GM18507 (cell line): ENCODE data around the gene GRIK4.
A peak's percentile ranks its signal among the peaks of the same experiment; 100 is the strongest.

Experiments
- DNase-seq: peaks from one replicate; pipeline ENCODE4 v3.0.0; 2011; ENCODE audit warnings: low read depth; ENCODE audit not compliant: insufficient read length; ENCODE audit errors: extremely low spot score
- FAIRE-seq: peaks from 2 replicates; lab custom pipeline; 2011; peaks lifted over from hg19 to GRCh38; lab: Jason Lieb, UNC

The GRIK4 gene

DNA sequence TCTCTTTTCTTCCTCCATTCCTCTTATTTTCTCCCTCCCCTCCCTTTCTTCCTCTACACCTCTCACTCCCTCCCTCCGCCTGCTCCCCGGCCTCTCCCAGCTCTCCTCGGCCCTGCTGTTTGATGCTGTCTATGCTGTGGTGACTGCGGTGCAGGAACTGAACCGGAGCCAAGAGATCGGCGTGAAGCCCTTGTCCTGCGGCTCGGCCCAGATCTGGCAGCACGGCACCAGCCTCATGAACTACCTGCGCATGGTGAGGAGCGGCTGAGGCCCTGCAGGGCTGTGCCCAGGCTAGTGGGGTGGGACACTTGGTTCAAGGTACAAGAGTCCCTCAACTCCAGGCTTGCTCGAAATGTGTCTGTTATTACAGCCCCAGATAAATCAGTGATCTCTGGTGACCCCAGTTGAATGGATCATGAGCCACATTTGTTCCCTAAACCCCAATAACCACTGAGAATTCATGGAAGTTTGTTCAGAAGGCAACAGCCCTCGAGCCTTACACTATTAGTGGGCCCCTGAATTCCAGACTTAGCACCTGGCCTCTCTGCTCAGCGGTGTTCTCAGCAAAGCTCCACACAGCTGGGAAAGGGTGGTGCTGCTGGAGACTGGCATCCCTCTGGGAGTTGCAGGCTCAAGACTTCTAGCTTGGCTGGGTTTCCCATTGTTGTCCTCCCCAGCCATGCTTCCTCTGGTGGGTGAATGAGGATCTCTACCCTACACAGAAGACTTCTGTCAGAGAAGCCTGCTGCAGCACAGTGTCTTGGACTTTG is 362.6 kb downstream of the GRIK4 start:
- no peak for FAIRE-seq
- no peak for DNase-seq

DNA sequence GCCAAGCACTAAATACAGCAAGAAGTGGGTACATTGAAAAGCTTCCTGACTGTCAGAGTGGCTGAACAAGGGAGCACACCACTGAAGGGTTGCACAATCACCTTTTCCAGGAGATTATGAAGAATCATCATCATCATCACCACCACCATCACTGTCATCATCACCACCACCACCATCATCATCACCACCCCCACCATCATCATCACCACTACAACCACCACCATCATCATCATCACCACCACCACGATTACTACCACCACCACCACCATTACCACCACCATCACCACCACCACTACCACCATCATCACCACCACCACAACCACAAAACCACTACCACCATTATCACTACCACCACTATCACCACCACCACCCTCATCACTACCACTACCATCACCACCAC is 364.4 kb downstream of the GRIK4 start:
- FAIRE-seq, result no peak
- no peak for DNase-seq

DNA sequence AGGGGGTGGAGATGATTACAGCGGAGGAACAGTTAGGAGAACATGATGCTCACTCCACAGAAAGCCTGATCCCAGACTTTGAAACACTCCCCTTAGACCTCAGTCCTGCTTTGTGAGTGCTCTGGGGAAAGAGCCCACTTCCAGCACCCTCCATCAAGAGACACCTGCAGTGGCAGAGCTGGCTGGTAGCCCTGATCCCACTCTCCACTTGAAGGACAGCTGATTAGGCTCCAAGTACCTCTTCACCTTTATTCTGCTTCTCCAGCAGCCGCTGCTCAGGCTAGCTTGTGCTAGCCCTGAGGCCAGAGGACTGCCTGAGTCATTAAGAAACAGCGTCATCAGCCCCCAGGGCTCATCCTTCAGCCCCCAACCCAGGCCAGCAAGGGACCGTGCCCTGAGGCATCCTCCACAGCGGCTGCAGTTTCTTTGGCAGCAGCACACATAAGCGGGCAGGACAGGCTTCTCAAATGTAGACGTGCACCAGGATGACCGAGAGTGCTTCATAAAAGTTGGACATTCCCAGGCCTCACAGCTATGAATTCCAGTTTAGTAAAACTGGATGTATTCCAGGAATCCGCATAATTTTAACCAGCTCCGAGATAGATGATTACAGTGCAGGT is 366.3 kb downstream of the GRIK4 start:
- DNase-seq (no peak), FAIRE-seq (no peak)

DNA sequence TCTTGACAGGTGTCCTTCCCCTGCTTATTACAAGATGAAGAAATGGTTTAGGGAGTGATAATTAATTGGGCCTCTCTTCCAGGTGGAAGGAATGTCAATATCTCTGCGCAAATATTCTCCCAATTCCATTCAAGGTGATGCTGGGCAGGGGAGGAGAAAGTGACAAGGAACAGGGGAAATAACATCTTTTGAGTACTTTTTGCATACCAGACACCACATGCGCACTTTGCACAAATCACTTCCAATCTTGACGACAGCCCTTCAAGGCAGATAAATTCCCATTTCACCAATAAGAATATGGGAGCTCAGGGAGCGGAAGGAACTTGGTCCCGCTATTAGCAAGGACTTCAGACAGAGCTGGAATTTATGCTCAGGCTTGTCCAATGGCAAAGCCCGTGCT is 367.2 kb downstream of the GRIK4 start:
- DNase-seq (no peak), FAIRE-seq (no peak)

DNA sequence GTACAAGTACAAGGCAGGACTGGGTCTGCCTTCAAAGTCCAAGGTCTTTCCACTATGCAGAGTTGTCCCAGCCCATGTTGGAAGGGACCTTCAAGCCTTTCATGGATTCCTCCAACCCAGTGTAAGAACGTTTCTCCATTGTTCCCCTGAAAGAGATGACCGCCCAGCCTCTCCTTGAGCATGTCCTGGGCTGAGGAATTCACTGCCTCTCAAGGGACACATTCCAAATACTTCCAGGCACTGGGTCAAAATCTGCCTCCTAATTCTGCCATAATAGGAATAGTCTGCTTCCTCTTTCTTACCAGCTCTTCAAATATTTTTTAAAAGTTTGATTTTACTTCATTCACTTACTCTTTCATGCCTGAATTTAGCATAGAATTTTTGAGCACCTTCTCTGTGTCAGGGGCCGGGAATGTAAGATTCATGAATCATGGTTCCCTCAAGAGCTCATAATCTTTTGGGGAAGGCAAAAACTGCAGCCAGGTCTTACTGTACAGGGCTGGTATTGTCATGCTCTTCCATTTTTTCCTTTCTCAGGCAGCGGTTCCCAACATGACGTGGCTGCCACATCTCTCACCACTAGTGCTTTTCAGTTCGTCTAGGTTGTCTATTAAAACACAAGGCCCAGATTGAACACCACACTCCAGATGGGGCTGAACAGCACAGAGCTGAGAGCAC is 369.1 kb downstream of the GRIK4 start:
- no peak for DNase-seq
- no peak for FAIRE-seq

DNA sequence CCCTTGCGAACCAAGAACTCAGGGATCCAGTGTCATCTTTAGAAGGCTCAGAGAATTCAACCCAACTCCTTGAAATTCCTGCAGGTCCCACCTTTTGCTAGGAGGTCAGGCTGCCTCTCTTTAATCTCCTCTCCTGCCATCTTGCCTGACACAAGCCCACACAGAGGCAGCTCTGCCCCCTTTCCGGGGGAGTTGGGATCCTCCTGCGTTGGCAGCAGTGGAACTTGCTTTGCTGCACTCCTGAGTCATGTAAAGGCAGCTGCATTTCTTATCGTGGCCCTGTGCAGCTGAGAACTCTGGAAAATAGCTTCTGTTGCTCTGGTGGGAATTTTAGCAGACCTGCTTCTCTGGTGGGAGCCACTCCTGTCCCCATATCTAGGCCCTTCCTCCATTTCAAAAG is 370.0 kb downstream of the GRIK4 start:
- no peak for DNase-seq
- FAIRE-seq, result no peak

DNA sequence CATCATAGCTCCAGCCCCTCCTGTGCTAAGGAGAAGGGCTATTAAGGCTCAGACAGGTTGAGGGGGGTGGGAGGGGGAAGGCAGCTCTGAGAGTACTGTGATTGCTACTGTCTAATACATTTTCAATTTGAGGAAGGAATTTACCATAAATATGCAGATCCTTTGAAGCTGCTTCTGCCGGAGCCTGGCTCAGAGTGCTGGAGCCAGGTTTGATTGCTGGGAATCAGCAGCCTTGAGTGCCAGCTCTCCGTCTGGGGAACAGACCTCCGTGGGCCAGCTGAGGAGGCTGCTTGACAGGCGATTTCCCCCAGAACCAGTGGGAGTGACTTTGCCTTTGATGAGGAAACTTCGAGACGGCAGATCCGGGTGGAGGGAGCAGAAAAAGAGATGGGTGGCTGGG is 370.6 kb downstream of the GRIK4 start:
- no peak for DNase-seq

DNA sequence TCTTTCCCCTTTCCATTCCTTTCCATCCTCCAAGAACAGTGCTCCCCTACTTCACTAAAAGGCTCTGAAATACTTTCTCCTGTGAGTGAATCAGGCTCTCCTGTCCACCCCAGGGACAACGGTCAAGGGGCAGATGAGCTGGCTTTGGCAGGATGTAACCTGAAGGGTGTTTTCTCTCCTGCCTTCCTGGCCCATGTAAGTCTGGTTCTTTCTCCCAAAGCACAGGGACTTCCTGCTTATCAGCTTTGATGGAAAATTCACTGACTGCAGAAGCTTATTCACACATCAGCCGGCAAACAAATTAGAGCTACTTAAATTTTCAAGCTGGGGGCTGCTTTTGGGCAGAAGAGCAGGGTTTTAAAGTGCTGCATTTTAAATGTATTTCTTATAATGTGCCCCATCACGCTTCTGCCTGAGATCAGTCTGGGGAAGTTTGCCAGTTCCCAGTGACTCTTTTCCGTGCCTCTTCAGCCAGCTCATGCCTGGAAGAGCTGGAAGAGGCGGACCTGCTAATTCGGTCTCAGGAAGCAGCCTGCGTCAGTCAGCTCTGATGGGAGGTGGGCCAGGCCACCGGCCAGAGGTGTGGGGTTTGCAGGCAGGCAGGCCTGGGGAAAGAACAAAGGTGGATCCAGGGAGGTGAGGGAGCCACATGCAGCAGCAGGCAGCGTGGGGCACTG is 372.0 kb downstream of the GRIK4 start:
- no peak for DNase-seq
- FAIRE-seq, result no peak

More for the DNA sequence above, 370.6 kb downstream of the GRIK4 start:
- FAIRE-seq, result no peak

DNA sequence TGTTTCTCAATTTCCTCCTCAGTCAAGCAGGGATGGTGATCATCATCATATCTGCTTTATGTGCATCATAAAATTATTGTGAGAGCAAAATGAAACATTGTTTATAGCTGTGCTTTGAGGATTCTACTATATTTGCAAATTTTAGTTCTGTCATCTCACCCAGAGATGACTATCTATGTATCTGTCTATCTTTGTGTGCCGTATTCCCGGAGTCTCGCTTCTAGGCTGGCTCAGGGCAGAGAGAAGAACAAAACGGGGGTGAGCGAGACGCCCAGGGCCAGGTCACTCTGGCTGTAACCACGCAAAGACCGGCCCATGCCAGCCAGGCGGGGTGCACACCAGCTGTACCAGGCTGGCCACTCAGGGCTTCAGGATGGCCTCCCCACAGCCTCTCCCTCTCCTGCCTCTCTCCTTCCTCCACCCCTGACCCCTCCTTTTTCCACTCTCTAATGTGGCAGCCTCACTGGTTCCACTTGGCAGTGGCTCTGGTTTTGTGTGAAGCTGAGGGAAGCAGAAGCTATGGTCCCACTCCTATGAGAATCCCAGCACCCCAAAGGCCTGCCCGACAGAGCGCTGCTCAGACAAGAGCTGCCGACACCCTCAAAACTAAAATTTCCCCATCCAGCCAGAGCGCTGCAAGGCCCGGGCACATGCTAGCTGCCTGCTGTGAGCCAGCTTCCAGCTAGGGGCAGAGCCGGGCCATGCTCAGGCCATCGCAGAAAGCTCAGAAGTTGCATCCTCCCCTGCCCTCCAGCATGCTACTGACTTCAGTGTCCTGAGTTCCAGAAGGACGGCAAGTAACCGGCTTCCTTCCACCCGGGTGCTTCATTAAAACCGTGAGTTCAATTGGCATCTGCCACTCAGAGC is 372.8 kb downstream of the GRIK4 start:
- DNase-seq (no peak), FAIRE-seq (no peak)

DNA sequence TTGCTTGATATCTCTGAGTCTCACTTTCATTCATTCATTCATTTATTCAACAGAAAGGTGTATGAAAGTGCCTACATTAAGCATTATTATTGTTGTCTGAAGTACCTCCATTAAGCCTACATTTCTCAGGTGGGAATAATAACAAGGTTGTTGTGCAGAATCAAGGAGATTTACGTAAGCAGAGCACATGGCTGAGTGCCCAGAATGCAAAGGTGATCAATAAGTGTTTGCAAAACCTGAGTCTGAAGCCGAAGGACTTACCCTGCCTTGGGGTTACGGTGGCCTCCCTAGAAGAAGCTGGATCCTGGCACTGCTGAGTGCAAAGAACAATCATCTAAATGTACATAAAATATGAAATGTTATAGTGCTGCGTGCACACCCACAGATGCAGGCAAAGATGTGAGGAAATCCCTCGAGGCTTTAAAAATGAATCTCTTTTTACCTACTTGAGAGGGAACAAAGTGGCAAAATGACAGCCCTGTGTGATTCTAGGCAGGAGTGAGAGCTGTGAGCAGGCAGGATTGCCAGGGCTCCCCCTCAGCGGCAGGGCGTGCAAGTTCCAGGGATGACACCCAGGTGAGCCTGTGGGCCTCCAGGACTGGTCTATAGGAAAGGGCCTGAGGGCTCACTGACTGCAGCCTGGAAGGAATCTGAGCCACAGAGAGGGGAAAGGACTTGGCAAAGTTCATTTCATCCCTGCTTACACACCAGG is 379.2 kb downstream of the GRIK4 start:
- FAIRE-seq (no peak), DNase-seq (no peak)

DNA sequence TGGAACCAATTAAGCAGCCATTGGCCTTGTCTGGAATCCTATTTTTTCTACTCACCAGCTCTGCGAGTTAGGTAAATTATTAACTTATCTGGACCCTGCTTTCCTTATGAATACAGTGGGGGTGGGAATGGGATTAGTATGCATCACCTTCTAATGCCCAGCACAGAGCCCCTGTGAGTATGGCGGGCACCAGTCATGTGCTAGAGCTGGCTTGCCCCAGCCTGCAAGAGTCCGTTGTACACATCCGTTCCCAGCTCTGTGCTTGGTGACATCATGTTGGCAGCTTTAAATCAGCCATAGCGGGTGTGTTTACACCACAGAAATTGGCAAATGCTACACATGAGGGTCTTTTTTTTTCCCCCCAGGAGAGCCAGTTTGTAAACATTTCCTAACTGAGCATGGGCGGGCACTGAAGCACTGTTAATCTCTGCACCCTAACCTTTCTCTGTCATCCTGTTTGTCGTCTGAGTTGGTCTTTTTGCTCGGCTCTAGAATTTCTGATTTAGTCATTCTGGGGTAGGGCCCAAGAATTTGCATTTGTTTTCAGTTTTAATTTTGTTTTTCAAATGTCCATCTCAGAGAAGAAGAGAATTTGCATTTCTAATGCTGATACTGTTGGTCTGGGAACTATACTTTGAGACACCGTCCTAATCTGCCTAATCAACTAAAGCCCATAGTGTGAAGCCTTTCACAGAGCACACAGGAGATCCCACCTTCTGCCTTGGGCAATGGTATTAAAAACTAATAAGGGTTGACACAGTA is 382.1 kb downstream of the GRIK4 start:
- peak; percentile 87 for FAIRE-seq
- no peak for DNase-seq

DNA sequence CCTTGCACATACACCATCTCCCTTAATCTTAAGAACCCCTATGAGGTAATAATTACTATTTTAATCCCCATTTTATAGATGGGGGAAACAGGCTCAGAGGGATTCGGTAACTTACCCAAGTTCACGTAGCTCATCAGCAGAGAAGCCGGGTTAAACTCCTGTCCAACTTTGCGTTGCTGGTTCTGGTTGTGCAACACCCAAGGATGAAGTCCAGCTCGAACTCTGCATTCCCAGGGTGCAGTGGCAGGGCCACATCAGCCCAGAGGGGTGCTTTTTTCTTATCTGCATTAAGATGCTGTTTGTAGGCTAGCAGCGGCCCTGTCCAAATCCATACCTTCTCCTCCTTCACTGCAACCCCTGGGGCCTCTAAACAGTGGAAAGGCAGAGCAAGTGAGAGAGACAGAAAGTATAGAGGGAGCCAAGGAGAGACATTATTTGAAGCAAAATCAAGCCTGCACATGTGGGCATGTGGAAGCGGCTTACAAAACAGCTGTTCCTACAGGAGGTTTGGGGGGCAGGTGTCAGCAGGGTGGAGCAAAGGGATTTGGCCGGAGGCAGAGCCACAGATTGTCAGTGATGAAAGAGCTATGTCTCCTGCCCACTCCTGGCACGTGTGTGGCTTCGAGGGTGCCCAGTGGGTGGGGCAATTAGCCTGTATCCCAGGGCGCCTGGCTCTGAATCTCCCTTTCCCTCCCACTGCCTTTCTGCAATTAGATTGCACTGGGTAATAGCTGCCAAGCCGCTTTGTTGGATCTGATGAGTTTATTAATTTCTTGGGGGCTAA is 382.8 kb downstream of the GRIK4 start:
- DNase-seq (no peak), FAIRE-seq (no peak)

DNA sequence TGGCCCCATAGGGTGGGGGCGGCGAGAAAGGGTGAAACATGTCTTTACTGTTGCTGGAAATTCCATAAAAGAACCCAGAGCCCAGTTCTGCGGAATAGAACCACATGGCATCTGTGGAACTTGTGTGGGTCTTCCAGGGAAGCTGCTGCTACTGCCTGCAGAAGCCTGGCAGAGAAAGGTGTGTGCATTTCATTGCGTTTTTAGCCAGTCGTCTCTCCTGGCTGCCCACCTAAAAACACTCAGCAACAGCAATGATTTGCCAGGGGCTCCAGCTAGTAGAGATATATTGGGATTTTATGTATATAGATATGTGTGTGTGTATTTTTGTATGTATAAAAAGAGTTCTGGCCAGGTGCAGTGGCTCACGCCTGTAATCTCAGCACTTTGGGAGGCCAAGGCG is 385.1 kb downstream of the GRIK4 start:
- FAIRE-seq, result no peak
- no peak for DNase-seq

DNA sequence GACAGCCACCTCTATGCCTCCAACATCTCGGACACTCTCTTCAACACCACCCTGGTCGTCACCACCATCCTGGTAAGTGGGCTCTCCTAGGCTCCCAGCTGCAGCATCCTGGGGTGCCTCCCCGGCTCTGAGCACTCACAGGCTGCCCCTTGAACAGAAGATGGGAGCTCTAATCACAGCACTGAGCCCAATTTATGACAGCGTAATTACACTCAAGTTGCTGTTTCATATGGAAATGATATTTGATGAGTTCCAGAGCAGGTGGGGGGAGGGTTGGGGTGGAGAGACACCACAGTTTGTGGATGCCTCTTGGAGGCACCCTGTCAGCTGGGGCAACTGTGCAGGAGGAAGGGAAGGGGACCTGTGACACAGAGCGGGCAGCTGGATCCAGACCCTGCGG is 387.0 kb downstream of the GRIK4 start:
- FAIRE-seq, result no peak
- DNase-seq, result no peak

DNA sequence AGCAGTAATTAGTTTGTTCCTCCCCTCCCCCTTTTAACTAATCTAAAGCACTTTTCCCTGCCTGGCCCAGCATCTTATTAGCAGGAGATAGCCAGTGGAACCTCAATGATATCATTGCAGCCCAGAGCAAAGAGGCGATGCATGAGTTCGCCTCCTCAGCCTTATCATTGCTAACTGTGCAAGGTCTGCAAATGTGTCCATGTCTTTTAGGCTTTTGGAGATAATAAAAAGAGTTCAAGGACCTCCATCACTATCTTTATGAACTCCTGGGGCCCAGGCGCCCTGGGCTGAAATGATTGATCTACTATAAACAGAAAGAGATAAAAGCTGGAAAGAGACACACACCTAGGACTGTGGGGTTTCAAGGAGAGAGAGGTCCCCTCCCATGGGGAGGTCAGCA is 388.2 kb downstream of the GRIK4 start:
- FAIRE-seq (no peak), DNase-seq (no peak)

DNA sequence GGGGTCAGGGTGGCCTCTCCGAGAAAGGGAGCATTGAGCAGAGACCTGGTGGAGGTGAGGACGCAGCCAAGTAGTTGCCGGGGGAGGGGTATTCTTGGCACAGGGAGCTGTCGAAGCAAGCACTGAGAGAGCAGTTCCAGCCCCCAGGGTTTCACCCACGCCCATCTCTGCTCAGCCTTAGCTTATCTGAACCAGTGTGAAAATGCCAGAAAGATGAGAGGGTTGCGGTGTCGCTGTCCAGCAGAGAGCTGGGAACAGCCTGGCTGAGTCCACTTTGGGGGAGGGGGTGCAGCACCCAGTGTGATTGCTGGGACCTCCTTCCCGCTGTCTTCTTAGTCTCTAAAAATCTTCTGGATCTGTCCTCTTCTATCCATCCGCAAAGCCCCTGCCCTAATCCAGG is 389.1 kb downstream of the GRIK4 start:
- DNase-seq (no peak), FAIRE-seq (no peak)

DNA sequence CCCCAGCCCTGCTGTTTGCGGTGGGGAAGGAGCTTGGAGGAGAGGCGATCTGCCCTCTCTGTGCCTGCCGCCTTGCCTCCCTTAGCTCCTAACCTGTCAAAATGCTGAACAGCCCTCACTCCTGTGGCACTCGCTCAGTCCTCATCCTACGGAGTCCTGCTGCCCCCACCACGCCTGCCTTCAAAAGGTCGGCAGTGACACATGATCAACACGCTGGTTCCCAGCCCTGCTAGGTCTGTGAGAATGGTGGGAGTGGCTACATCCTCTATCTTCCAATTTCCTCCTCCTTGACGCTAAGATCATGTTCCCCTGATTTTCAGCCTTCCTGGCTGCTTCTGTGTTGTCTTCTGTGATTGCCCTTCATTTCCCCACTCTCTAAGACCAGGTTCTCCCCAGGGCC is 392.1 kb downstream of the GRIK4 start:
- DNase-seq, result no peak
- no peak for FAIRE-seq
